Colonic mucosa (tissue), 4 donors: Measurements from ENCODE around the gene CNKSR1. TPM values are rescaled to one million over a fixed set of nuclear protein-coding genes. Genes with fewer than 3 reads are reported as not detected.
A peak's percentile ranks its signal among the peaks of the same experiment; 100 is the strongest.

Experiments
- DNase-seq: peaks from one replicate; pipeline ENCODE4 v3.0.0-alpha.2; 2020
- H3K27ac ChIP-seq: fragments of 200-600 bp; one replicate; pipeline ENCODE4 v1.8.0; 2021
- H3K27me3 ChIP-seq: fragments of 200-600 bp; one replicate; pipeline ENCODE4 v1.8.0; 2021
- H3K36me3 ChIP-seq: fragments of 200-600 bp; one replicate; pipeline ENCODE4 v1.8.0; 2021
- H3K4me1 ChIP-seq: fragments of 200-600 bp; one replicate; pipeline ENCODE4 v1.8.0; 2021; ENCODE audit warnings: mild to moderate bottlenecking
- H3K4me3 ChIP-seq: fragments of 200-600 bp; one replicate; pipeline ENCODE4 v1.8.0; 2021
- H3K9ac ChIP-seq, 2 donors: one replicate each; pipeline ENCODE4 v1.7.0; 2013; ENCODE audit warnings: control low read depth in 2 of 2, low read depth in 2 of 2, low read length in 2 of 2
- H3K9me3 ChIP-seq: fragments of 200-600 bp; one replicate; pipeline ENCODE4 v1.8.0; 2021
- intact Hi-C: fragments of 100-400 bp; cut with DNase I; formaldehyde crosslinking; loops from one replicate; pipeline ENCODE4 v1.14.1; 2022
- total RNA-seq, 2 donors: library from RNA; stranded (reverse); fragmentation: NEBNext Ultra II Directional in 1 of 2; extraction: Animal tissue kit (Norgen Biotek cat#: 25700) in 1 of 2; gene quantifications; one replicate each; pipeline ENCODE4 v1.2.1, GENCODE V29; 2021
- TF ChIP-seq, protein P1 (sequence below): fragments of 200-600 bp; IDR thresholded peaks from one replicate; pipeline ENCODE4 v1.8.0; 2022; ENCODE audit warnings: antibody characterized with exemption, mild to moderate bottlenecking
- donor health status: healthy.
- donor health status: DM: no; HTN: no; CAD: no.
- donor health status: DM: no; HTN: no; CAD: no.

Gene CNKSR1
- total RNA-seq, 2 donors from 2014 or later = 35.3 to 46.8 TPM

DNA sequence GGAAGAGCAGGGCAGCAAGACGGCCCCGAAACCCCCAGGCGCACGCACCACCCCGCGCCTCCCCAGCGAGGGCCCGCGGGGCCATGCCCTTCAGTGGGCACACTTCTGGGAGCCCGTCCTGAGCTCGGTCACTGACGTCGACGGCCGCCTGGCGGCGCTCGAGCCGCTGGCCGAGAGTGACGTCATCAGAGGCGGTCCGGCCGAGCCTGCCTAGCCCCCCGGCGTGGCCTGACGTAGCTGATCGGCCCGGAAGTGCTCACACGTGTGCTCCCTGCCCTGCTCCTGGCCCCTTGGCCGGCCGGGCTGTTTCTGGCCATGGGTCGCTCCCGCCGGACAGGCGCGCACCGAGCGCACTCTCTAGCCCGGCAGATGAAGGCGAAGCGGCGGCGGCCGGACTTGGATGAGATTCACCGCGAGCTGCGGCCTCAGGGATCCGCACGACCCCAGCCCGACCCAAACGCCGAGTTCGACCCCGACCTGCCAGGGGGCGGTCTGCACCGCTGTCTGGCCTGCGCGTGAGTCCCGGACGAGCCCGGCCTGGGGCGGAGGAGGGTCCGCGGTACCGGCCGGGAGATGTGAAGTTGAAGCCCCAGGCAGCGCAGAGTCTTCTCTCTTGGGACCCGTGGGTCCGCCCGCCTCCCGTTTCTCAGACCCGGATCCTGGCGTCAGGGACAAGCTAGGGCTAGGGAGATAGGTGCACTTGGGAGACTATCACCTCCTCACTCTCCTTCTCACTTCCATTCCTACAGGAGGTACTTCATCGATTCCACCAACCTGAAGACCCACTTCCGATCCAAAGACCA lies 7.4 kb upstream of the CNKSR1 start, which contains the start of gene ZNF593:
TSS of gene ZNF593 (plus strand) at position 240 of the 803 bp plus-strand sequence. CDS start at position 316, 76 bp downstream.
- Histone ChIP-seq H3K9me3 (no peaks in the 10 kb centered on the region), H3K9ac (peak within 1 kb of the TSS; percentile 85 to 97), H3K27me3 (no peaks in the 10 kb centered on the region), H3K27ac (peak within 1 kb of the TSS; percentile 48), H3K4me3 (peak within 1 kb of the TSS; percentile 92), H3K4me1 (peaks cover 6% of the 10 kb centered on the region), H3K36me3 (no peaks in the 10 kb centered on the region)
- peak; percentile 92 for DNase-seq
- TF ChIP-seq, protein P1, sequence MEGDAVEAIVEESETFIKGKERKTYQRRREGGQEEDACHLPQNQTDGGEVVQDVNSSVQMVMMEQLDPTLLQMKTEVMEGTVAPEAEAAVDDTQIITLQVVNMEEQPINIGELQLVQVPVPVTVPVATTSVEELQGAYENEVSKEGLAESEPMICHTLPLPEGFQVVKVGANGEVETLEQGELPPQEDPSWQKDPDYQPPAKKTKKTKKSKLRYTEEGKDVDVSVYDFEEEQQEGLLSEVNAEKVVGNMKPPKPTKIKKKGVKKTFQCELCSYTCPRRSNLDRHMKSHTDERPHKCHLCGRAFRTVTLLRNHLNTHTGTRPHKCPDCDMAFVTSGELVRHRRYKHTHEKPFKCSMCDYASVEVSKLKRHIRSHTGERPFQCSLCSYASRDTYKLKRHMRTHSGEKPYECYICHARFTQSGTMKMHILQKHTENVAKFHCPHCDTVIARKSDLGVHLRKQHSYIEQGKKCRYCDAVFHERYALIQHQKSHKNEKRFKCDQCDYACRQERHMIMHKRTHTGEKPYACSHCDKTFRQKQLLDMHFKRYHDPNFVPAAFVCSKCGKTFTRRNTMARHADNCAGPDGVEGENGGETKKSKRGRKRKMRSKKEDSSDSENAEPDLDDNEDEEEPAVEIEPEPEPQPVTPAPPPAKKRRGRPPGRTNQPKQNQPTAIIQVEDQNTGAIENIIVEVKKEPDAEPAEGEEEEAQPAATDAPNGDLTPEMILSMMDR = peak; percentile 88
- intact Hi-C loops = loop anchor here (5.0 to 10.0 kb wide), 2 partner anchors 62 to 155 kb away; partner anchors contain the start of gene CEP85

DNA sequence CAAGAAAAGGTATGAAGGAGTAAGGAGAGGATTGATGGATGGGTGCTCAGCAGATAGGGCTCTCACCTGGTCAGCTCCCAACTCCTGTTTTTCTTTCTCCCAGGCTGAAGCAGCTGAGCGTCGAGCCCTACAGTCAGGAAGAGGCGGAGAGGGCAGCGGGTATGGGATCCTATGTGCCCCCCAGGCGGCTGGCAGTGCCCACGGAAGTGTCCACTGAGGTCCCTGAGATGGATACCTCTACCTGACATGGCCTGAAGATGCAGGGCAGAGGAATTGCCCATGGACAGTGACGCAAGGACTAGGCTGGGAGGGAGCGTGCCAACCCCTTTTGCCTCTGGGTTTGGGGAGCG lies 6.8 kb upstream of the CNKSR1 start:
- intact Hi-C loops = no loop called here
- H3K9ac ChIP-seq = peak overlapping the region; percentile 85 to 97
- H3K27me3 ChIP-seq = no peaks in the 10 kb centered on the region
- peaks cover 6% of the 10 kb centered on the region for H3K4me1 ChIP-seq
- DNase-seq = no peak
- TF ChIP-seq, protein P1 = no peak
- H3K4me3 ChIP-seq = peak overlapping the region; percentile 92
- no peak overlapping the region for H3K27ac ChIP-seq
- no peaks in the 10 kb centered on the region for H3K9me3 ChIP-seq
- no peaks in the 10 kb centered on the region for H3K36me3 ChIP-seq

DNA sequence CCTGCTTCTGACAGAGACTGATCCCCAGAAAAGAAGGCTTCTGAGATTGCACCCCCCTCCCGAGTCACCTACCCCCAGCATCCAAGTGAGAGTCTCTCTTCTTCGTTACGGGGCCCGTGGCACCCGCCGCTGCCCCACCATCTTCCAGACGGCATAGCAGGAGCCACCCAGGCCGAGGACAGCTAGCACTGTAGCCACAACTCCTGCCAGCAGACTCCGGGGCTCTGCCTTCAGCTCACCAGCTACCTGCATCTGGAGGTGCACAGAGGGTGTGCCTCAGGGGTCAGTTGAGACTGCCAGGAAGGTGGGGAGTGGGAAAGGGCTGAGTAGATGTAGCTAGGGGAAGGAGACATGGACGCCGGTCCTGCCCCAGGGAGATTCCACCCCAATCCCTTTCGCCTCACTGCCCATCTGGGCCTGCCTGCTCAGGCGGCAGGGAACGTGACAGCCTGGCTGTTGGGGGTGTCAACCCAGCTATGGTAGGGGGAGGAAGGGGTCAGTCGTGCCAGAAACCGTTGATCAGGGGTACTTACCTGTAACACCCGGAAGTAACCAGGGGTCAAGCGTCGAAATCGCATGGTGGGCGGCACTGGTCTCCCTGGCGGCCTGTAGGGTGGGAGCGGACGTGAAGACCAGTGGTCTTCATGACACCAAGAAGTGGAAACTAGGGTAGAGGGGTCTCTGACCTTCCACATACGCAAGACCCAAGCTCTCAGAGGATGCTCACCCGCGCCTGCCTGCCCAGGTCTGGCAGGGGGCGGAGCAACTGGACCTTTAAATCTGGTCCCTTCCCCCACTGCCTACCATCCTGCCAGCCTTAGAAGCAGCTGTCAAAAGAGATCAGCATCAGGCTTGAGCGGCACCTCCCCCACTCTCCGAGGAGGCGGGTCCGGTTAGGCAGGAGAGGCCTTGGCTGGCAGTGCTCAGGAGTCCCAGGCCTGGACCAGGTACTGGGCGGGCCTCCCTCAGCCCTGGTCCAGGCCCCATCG lies 5.9 kb upstream of the CNKSR1 start, which contains the start of gene ZNF593OS:
TSS of gene ZNF593OS (minus strand) at position 749 of the 989 bp plus-strand sequence. CDS start at position 578, 171 bp downstream.
- peak within 1 kb of the TSS in 1 of 2 donors; percentile 97 for H3K9ac ChIP-seq
- TF ChIP-seq, protein P1 = no peak
- no peak within 1 kb of the TSS for H3K27ac ChIP-seq
- H3K4me1 ChIP-seq = peaks cover 6% of the 10 kb centered on the region
- H3K27me3 ChIP-seq = no peaks in the 10 kb centered on the region
- no peaks in the 10 kb centered on the region for H3K36me3 ChIP-seq
- H3K9me3 ChIP-seq = no peaks in the 10 kb centered on the region
- intact Hi-C loops = no loop called here
- peak within 1 kb of the TSS; percentile 92 for H3K4me3 ChIP-seq
- no peak for DNase-seq

DNA sequence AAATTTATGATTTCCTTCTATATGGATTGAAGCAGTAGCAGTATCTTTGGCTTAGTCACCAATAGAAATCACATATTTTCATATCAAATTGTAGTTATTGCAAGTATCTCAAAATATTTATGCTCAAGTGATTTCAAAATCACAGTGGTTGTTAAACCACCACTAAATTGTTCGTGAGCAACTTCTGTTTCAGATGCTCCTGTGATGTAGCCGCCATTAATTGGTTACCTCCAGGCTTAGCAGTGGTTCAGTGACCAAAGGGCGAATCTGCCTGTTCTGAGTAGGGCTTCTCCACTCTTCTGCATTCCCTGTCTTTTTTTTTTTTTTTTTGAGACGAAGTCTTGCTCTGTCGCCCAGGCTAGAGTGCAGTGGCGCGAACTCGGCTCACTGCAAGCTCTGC lies 1.9 kb upstream of the CNKSR1 start:
- H3K27ac ChIP-seq = no peak overlapping the region
- no peak overlapping the region for H3K9ac ChIP-seq
- H3K36me3 ChIP-seq = no peaks in the 10 kb centered on the region
- TF ChIP-seq, protein P1 = no peak
- intact Hi-C loops = loop anchor here (5.0 kb wide), 1 partner anchor 47 kb away; no protein-coding TSS in a partner anchor
- peaks cover 5% of the 10 kb centered on the region for H3K4me1 ChIP-seq
- DNase-seq = no peak
- no peaks in the 10 kb centered on the region for H3K27me3 ChIP-seq
- H3K4me3 ChIP-seq = no peak overlapping the region
- H3K9me3 ChIP-seq = no peaks in the 10 kb centered on the region

GRCh38 chr1:26180010-26180506 lies 2.8 kb downstream of the CNKSR1 start:
- H3K4me1 ChIP-seq = no peaks in the 10 kb centered on the region
- TF ChIP-seq, protein P1 = no peak
- H3K9ac ChIP-seq = no peak overlapping the region
- H3K4me3 ChIP-seq = no peak overlapping the region
- no peaks in the 10 kb centered on the region for H3K27me3 ChIP-seq
- H3K9me3 ChIP-seq = no peaks in the 10 kb centered on the region
- no peak overlapping the region for H3K27ac ChIP-seq
- DNase-seq = no peak
- intact Hi-C loops = no loop called here
- H3K36me3 ChIP-seq = no peaks in the 10 kb centered on the region
